ENCODE measurements around the gene RNF144A.

GRCh38 chr2:6956566-6956965 lies 39.4 kb downstream of the RNF144A start:
- no peak for TF ChIP-seq SIN3A (IDR thresholded peaks at IDR 0.05; ENCODE audit: borderline replicate concordance, insufficient read depth, low read length)
- no peak for TF ChIP-seq REST (IDR thresholded peaks at IDR 0.05; ENCODE audit: insufficient read depth in 1 of 2, low read depth in 2 of 2, low read length in 2 of 2)
- TF ChIP-seq POLR2AphosphoS5 (IDR thresholded peaks at IDR 0.05; ENCODE audit: low read depth, low read length) = no peak
- TF ChIP-seq TAF1 (IDR thresholded peaks at IDR 0.05; ENCODE audit: borderline replicate concordance, insufficient read depth, low read length) = no peak
